ENCODE data around the gene XRCC5. TPM values are rescaled to one million over a fixed set of nuclear protein-coding genes. Genes with fewer than 3 reads are reported as not detected.
"Not testable (repeated sequence)": the region's sequence is repeated elsewhere in the genome, so short reads cannot be mapped to it uniquely, and the experiment has no call there.

The XRCC5 gene
- total RNA-seq, 4 donors from 2014 or later: 131 to 157 (median 141) TPM

GRCh38 chr2:216205486-216205885, 96.3 kb downstream of the XRCC5 start:
- intact Hi-C loops (cut with DNase I; ENCODE audit: low total_unique reads) (no loop called here), in situ Hi-C loops (cut with MboI; ENCODE audit: low sequenced_read_pairs in 4 of 4) (no loop called here)
- H3K27ac ChIP-seq: no peak overlapping the region
- no peak for ATAC-seq
- H3K36me3 ChIP-seq: peaks cover 2 to 75% of the 10 kb centered on the region in 2 donors
- no peaks in the 10 kb centered on the region for H3K4me1 ChIP-seq
- H3K4me3 ChIP-seq: no peak overlapping the region
- no peaks in the 10 kb centered on the region for H3K27me3 ChIP-seq
- no peak for DNase-seq
- TF ChIP-seq CTCF (IDR thresholded peaks at IDR 0.05 in 4 of 5, conservative IDR thresholded peaks at IDR 0.05 in 1 of 5) (no peak), POLR2A (IDR thresholded peaks at IDR 0.05) (no peak)
- no peaks in the 10 kb centered on the region for H3K9me3 ChIP-seq

- ATAC-seq (no peak), DNase-seq (no peak)
- no peak overlapping the region for H3K4me3 ChIP-seq
- intact Hi-C loops (cut with DNase I; ENCODE audit: low total_unique reads): no loop called here
- peaks cover 2 to 69% of the 10 kb centered on the region in 2 donors for H3K36me3 ChIP-seq
- H3K4me1 ChIP-seq: no peaks in the 10 kb centered on the region
- no peak overlapping the region for H3K27ac ChIP-seq
- in situ Hi-C loops (cut with MboI; ENCODE audit: low sequenced_read_pairs in 4 of 4): no loop called here
- TF ChIP-seq POLR2A (IDR thresholded peaks at IDR 0.05) (no peak), CTCF (IDR thresholded peaks at IDR 0.05 in 4 of 5, conservative IDR thresholded peaks at IDR 0.05 in 1 of 5) (no peak)
- H3K27me3 ChIP-seq: no peaks in the 10 kb centered on the region
- H3K9me3 ChIP-seq: no peaks in the 10 kb centered on the region
Measured at GRCh38 chr2:216206041-216206703, 97.0 kb downstream of the XRCC5 start.

- Histone ChIP-seq H3K4me3 (no peak overlapping the region), H3K36me3 (peaks cover 2 to 62% of the 10 kb centered on the region in 2 donors), H3K4me1 (no peaks in the 10 kb centered on the region), H3K9me3 (no peaks in the 10 kb centered on the region), H3K27me3 (no peaks in the 10 kb centered on the region), H3K27ac (no peak overlapping the region)
- intact Hi-C loops (cut with DNase I; ENCODE audit: low total_unique reads): no loop called here
- DNase-seq (no peak), ATAC-seq (no peak)
- TF ChIP-seq POLR2A (IDR thresholded peaks at IDR 0.05) (no peak), CTCF (IDR thresholded peaks at IDR 0.05 in 4 of 5, conservative IDR thresholded peaks at IDR 0.05 in 1 of 5) (no peak)
- in situ Hi-C loops (cut with MboI; ENCODE audit: low sequenced_read_pairs in 4 of 4): no loop called here
Measured at GRCh38 chr2:216206821-216207220, 97.7 kb downstream of the XRCC5 start.

- H3K4me3 ChIP-seq; H3K27me3 ChIP-seq; H3K4me1 ChIP-seq; DNase-seq; in situ Hi-C loops (cut with MboI; ENCODE audit: low sequenced_read_pairs in 4 of 4); ATAC-seq; H3K27ac ChIP-seq; H3K9me3 ChIP-seq; intact Hi-C loops (cut with DNase I; ENCODE audit: low total_unique reads): not testable (repeated sequence)
- H3K36me3 ChIP-seq: peaks cover 2 to 48% of the 10 kb centered on the region in 2 donors
Measured at GRCh38 chr2:216208661-216209060, 99.5 kb downstream of the XRCC5 start.

GRCh38 chr2:216210701-216211540, 101.8 kb downstream of the XRCC5 start:
- Histone ChIP-seq H3K4me1 (no peaks in the 10 kb centered on the region), H3K27me3 (no peaks in the 10 kb centered on the region), H3K9me3 (no peaks in the 10 kb centered on the region), H3K36me3 (peaks cover 0 to 27% of the 10 kb centered on the region in 2 donors), H3K4me3 (no peak overlapping the region), H3K27ac (no peak overlapping the region)
- in situ Hi-C loops (cut with MboI; ENCODE audit: low sequenced_read_pairs in 4 of 4) (no loop called here), intact Hi-C loops (cut with DNase I; ENCODE audit: low total_unique reads) (no loop called here)
- ATAC-seq (no peak), DNase-seq (no peak)
- TF ChIP-seq POLR2A (IDR thresholded peaks at IDR 0.05) (no peak), CTCF (IDR thresholded peaks at IDR 0.05 in 4 of 5, conservative IDR thresholded peaks at IDR 0.05 in 1 of 5) (no peak)
